Measurements from ENCODE around the gene IFNGR2. TPM values are rescaled to one million over a fixed set of nuclear protein-coding genes. Genes with fewer than 3 reads are reported as not detected.
A peak's percentile ranks its signal among the peaks of the same experiment; 100 is the strongest.

Gene IFNGR2
- total RNA-seq, 6 experiments from 2014 or later, result 16.0 to 39.1 (median 27.8) TPM

GRCh38 chr21:33418691-33419090, 15.5 kb downstream of the IFNGR2 start:
- no peak for ATAC-seq
- no peaks in the 10 kb centered on the region for H3K9me3 ChIP-seq
- TF ChIP-seq POLR2A (IDR thresholded peaks at IDR 0.05) (no peak), CTCF (IDR thresholded peaks at IDR 0.05) (no peak)
- no peak overlapping the region for H3K4me3 ChIP-seq
- no peak for DNase-seq
- no peak overlapping the region for H3K27ac ChIP-seq
- H3K4me1 ChIP-seq, result peaks cover 0 to under 1% (median 0%) of the 10 kb centered on the region in 4 donors
- intact Hi-C loops (cut with DNase I), result no loop called here
- WGBS (ENCODE audit: insufficient coverage, low coverage, low lambda C conversion rate, missing lambda C conversion rate), result 36% methylated on average over 2 of the region's 2 CpGs
- no peaks in the 10 kb centered on the region for H3K27me3 ChIP-seq
- peaks cover 7 to 53% (median 15%) of the 10 kb centered on the region in 4 donors for H3K36me3 ChIP-seq

- Histone ChIP-seq H3K27me3 (no peaks in the 10 kb centered on the region), H3K4me3 (no peak overlapping the region), H3K4me1 (no peaks in the 10 kb centered on the region), H3K36me3 (peaks cover 7 to 60% (median 17%) of the 10 kb centered on the region in 4 donors), H3K9me3 (no peaks in the 10 kb centered on the region), H3K27ac (no peak overlapping the region)
- ATAC-seq, result peak in 3 of 4 donors; percentile 39 to 65 (median 63)
- intact Hi-C loops (cut with DNase I), result no loop called here
- 75% methylated on average over 6 of the region's 12 CpGs for WGBS (ENCODE audit: insufficient coverage, low coverage, low lambda C conversion rate, missing lambda C conversion rate)
- no peak for TF ChIP-seq POLR2A (IDR thresholded peaks at IDR 0.05)
- TF ChIP-seq CTCF (IDR thresholded peaks at IDR 0.05), result no peak
- no peak for DNase-seq
These were observed 16.4 kb downstream of the IFNGR2 start for GRCh38 chr21:33419538-33420123.

GRCh38 chr21:33421713-33422393, 18.6 kb downstream of the IFNGR2 start:
- intact Hi-C loops (cut with DNase I), result no loop called here
- 95% methylated on average over 5 of the region's 5 CpGs for WGBS (ENCODE audit: insufficient coverage, low coverage, low lambda C conversion rate, missing lambda C conversion rate)
- peaks cover 0 to 68% (median 19%) of the 10 kb centered on the region in 4 donors for H3K36me3 ChIP-seq

GRCh38 chr21:33424214-33424613, 21.0 kb downstream of the IFNGR2 start:
- ATAC-seq, result no peak
- 100% methylated on average over 3 of the region's 9 CpGs for WGBS (ENCODE audit: insufficient coverage, low coverage, low lambda C conversion rate, missing lambda C conversion rate)
- H3K4me3 ChIP-seq, result no peak overlapping the region
- no peaks in the 10 kb centered on the region for H3K4me1 ChIP-seq
- H3K36me3 ChIP-seq, result peaks cover 0 to 78% (median 21%) of the 10 kb centered on the region in 4 donors
- no peaks in the 10 kb centered on the region for H3K27me3 ChIP-seq
- intact Hi-C loops (cut with DNase I), result no loop called here
- H3K9me3 ChIP-seq, result no peaks in the 10 kb centered on the region
- H3K27ac ChIP-seq, result no peak overlapping the region
- DNase-seq, result no peak
- TF ChIP-seq POLR2A (IDR thresholded peaks at IDR 0.05), result no peak
- TF ChIP-seq CTCF (IDR thresholded peaks at IDR 0.05), result no peak

More at GRCh38 chr21:33421713-33422393, 18.6 kb downstream of the IFNGR2 start:
- H3K4me1 ChIP-seq, result no peaks in the 10 kb centered on the region
- DNase-seq (no peak), ATAC-seq (no peak)
- H3K4me3 ChIP-seq, result no peak overlapping the region
- TF ChIP-seq CTCF (IDR thresholded peaks at IDR 0.05) (no peak), POLR2A (IDR thresholded peaks at IDR 0.05) (no peak)
- H3K9me3 ChIP-seq, result no peaks in the 10 kb centered on the region
- H3K27ac ChIP-seq, result no peak overlapping the region
- no peaks in the 10 kb centered on the region for H3K27me3 ChIP-seq
